WTC11 (cell line): Measurements from ENCODE around the gene UBE2V1. TPM values are rescaled to one million over a fixed set of nuclear protein-coding genes. Genes with fewer than 3 reads are reported as not detected.

Experiments
- ATAC-seq: fragments of 200-7000 bp; cut with Tn5 transposase; 2 replicates; pipeline ENCODE4 v1.10.0; 2021; ENCODE audit warnings: mild to moderate bottlenecking, moderate library complexity
- CTCF ChIA-PET: fragments of 300-600 bp; sonication (Branson Sonifier 250); formaldehyde crosslinking; loops from one replicate; lab custom pipeline; 2021; ENCODE audit warnings: antibody characterized with exemption; lab: Charles Lee
- POLR2A ChIA-PET: fragments of 350-600 bp; sonication (Branson Sonifier 250); formaldehyde crosslinking; loops from one replicate; lab custom pipeline; 2021; ENCODE audit warnings: antibody characterized with exemption; lab: Charles Lee
- DNase-seq: peaks from one replicate; pipeline ENCODE4 v3.0.0; 2021; ENCODE audit warnings: low spot score
- H3K27ac Mint-ChIP-seq: 2 replicates; pipeline ENCODE4 v1.8.0; 2021; ENCODE audit warnings: mixed read lengths
- H3K27me3 Mint-ChIP-seq: 2 replicates; pipeline ENCODE4 v1.8.0; 2021; ENCODE audit warnings: low read depth, mild to moderate bottlenecking, moderate library complexity, mixed read lengths
- H3K36me3 Mint-ChIP-seq: 2 replicates; pipeline ENCODE4 v1.8.0; 2021; ENCODE audit warnings: mixed read lengths
- H3K4me1 Mint-ChIP-seq: 2 replicates; pipeline ENCODE4 v1.8.0; 2022; ENCODE audit warnings: mixed read lengths
- H3K4me3 Mint-ChIP-seq: 2 replicates; pipeline ENCODE4 v1.8.0; 2021; ENCODE audit warnings: mild to moderate bottlenecking, moderate library complexity, mixed read lengths
- H3K9me3 Mint-ChIP-seq: 2 replicates; pipeline ENCODE4 v1.8.0; 2021; ENCODE audit warnings: mixed read lengths
- ATF1 ChIP-seq: sonication (generic); formaldehyde crosslinking; IDR thresholded peaks from 2 replicates; pipeline ENCODE4 v1.8.1; 2023; ENCODE audit warnings: mild to moderate bottlenecking, moderate library complexity, missing genetic modification reagents
- ATF3 ChIP-seq: sonication (generic); formaldehyde crosslinking; conservative IDR thresholded peaks from 2 replicates; pipeline ENCODE4 v1.8.1; 2022; ENCODE audit warnings: mild to moderate bottlenecking, missing genetic modification reagents
- CDX4 ChIP-seq: fragments of 250-450 bp; sonication (Bioruptor Pico); IDR thresholded peaks from 2 replicates; pipeline ENCODE4 v1.9.0; 2021; ENCODE audit warnings: moderate library complexity, mild to moderate bottlenecking, inconsistent platforms, borderline replicate concordance
- CREM ChIP-seq: sonication (generic); formaldehyde crosslinking; IDR thresholded peaks from 2 replicates; pipeline ENCODE4 v1.8.1; 2022; ENCODE audit warnings: mild to moderate bottlenecking, missing genetic modification reagents, moderate library complexity
- FOXP1 ChIP-seq: sonication (generic); formaldehyde crosslinking; IDR thresholded peaks from 2 replicates; pipeline ENCODE4 v1.8.0; 2022; ENCODE audit warnings: missing genetic modification reagents, mild to moderate bottlenecking, moderate library complexity, borderline replicate concordance
- KAT7 ChIP-seq: sonication (generic); formaldehyde crosslinking; IDR thresholded peaks from 2 replicates; pipeline ENCODE4 v1.8.1; 2023; ENCODE audit warnings: missing genetic modification reagents, mild to moderate bottlenecking, borderline replicate concordance
- NFYB ChIP-seq: sonication (generic); formaldehyde crosslinking; conservative IDR thresholded peaks from 2 replicates; pipeline ENCODE4 v1.8.0; 2022; ENCODE audit warnings: low read depth, missing genetic modification reagents
- NR1H2 ChIP-seq: sonication (generic); formaldehyde crosslinking; IDR thresholded peaks from 2 replicates; pipeline ENCODE4 v1.9.0; 2021; ENCODE audit warnings: mild to moderate bottlenecking, moderate library complexity, missing genetic modification reagents
- PREB ChIP-seq: sonication (generic); formaldehyde crosslinking; IDR thresholded peaks from 2 replicates; pipeline ENCODE4 v1.8.1; 2022; ENCODE audit warnings: mild to moderate bottlenecking, missing genetic modification reagents, moderate library complexity, borderline replicate concordance
- PRRX2 ChIP-seq: fragments of 250-450 bp; sonication (Bioruptor Pico); IDR thresholded peaks from 2 replicates; pipeline ENCODE4 v1.8.0; 2021; ENCODE audit warnings: mild to moderate bottlenecking
- RELA ChIP-seq: sonication (generic); formaldehyde crosslinking; IDR thresholded peaks from 2 replicates; pipeline ENCODE4 v1.8.1; 2022; ENCODE audit warnings: missing genetic modification reagents, mild to moderate bottlenecking, borderline replicate concordance
- SOX15 ChIP-seq: fragments of 250-450 bp; sonication (Bioruptor Pico); IDR thresholded peaks from 2 replicates; pipeline ENCODE4 v1.9.0; 2021; ENCODE audit warnings: mild to moderate bottlenecking
- SP1 ChIP-seq: sonication (generic); formaldehyde crosslinking; conservative IDR thresholded peaks from 2 replicates; pipeline ENCODE4 v1.8.1; 2022; ENCODE audit warnings: missing genetic modification reagents
- TCF7 ChIP-seq: sonication (generic); formaldehyde crosslinking; IDR thresholded peaks from 2 replicates; pipeline ENCODE4 v1.8.0; 2022; ENCODE audit warnings: mild to moderate bottlenecking, low read depth, missing genetic modification reagents, moderate library complexity
- ZBTB43 ChIP-seq: sonication (generic); formaldehyde crosslinking; IDR thresholded peaks from 2 replicates; pipeline ENCODE4 v1.8.1; 2023; ENCODE audit warnings: mild to moderate bottlenecking, missing genetic modification reagents
- ZNF219 ChIP-seq: sonication (generic); formaldehyde crosslinking; IDR thresholded peaks from 2 replicates; pipeline ENCODE4 v1.8.0; 2023; ENCODE audit warnings: missing genetic modification reagents, mild to moderate bottlenecking, borderline replicate concordance
- ZNF281 ChIP-seq: sonication (generic); formaldehyde crosslinking; IDR thresholded peaks from 2 replicates; pipeline ENCODE4 v1.8.0; 2023; ENCODE audit warnings: mild to moderate bottlenecking, missing genetic modification reagents
- ZNF423 ChIP-seq: fragments of 250-450 bp; sonication (Bioruptor Pico); IDR thresholded peaks from 2 replicates; pipeline ENCODE4 v2.1.2; 2022; ENCODE audit warnings: mild to moderate bottlenecking, moderate library complexity
- ZNF532 ChIP-seq: fragments of 250-450 bp; sonication (Bioruptor Pico); IDR thresholded peaks from 2 replicates; pipeline ENCODE4 v1.9.0; 2021; ENCODE audit warnings: mild to moderate bottlenecking, borderline replicate concordance
- total RNA-seq: library from RNA; stranded (reverse); gene quantifications from 3 replicates; pipeline ENCODE4 v1.2.3, GENCODE V29; 2021

UBE2V1 gene
- total RNA-seq, 1 experiment from 2014 or later, result 144 TPM

- no peak for TF ChIP-seq SOX15 (CRISPR knock-in tag)
These were observed 75.4 kb downstream of the UBE2V1 start (continued) for GRCh38 chr20:50037575-50037974.

GRCh38 chr20:50037123-50037522 lies 75.8 kb downstream of the UBE2V1 start:
- CTCF ChIA-PET, result interaction anchor here (0.8 to 5.0 kb wide), 4 partner anchors 33 to 142 kb away, joined by 3 to 21 read pairs (median 7); no protein-coding TSS in a partner anchor
- no peak overlapping the region for H3K4me3 Mint-ChIP-seq

GRCh38 chr20:50036703-50037102 lies 76.2 kb downstream of the UBE2V1 start:
- no peak overlapping the region for H3K4me3 Mint-ChIP-seq
- DNase-seq (no peak), ATAC-seq (no peak)
- H3K36me3 Mint-ChIP-seq, result no peaks in the 10 kb centered on the region
- ChIA-PET CTCF (interaction anchor here (0.8 to 5.0 kb wide), 3 partner anchors 34 to 142 kb away, joined by 3 to 21 read pairs (median 11); no protein-coding TSS in a partner anchor), POLR2A (interaction anchor here (0.6 kb wide), 1 partner anchor 25 kb away, joined by 3 read pairs; no protein-coding TSS in a partner anchor)
- H3K27me3 Mint-ChIP-seq, result no peaks in the 10 kb centered on the region
- no peak overlapping the region for H3K27ac Mint-ChIP-seq
- H3K4me1 Mint-ChIP-seq, result peaks cover 18% of the 10 kb centered on the region
- H3K9me3 Mint-ChIP-seq, result no peaks in the 10 kb centered on the region
- no peak for TF ChIP-seq ZBTB43 (CRISPR knock-in tag)
- TF ChIP-seq ZNF423 (CRISPR knock-in tag), result no peak
- TF ChIP-seq RELA (CRISPR knock-in tag), result no peak
- TF ChIP-seq ZNF532, result no peak
- TF ChIP-seq FOXP1 (CRISPR knock-in tag), result no peak
- TF ChIP-seq CDX4, result no peak
- TF ChIP-seq SP1, result no peak
- no peak for TF ChIP-seq NR1H2
- no peak for TF ChIP-seq PREB (CRISPR knock-in tag)
- TF ChIP-seq PRRX2 (CRISPR knock-in tag), result no peak
- no peak for TF ChIP-seq ZNF281 (CRISPR knock-in tag)
- no peak for TF ChIP-seq ZNF219 (CRISPR knock-in tag)
- no peak for TF ChIP-seq TCF7
- no peak for TF ChIP-seq ATF3
- TF ChIP-seq ATF1 (CRISPR knock-in tag), result no peak

More at GRCh38 chr20:50037123-50037522, 75.8 kb downstream of the UBE2V1 start:
- no peaks in the 10 kb centered on the region for H3K36me3 Mint-ChIP-seq
- DNase-seq (no peak), ATAC-seq (no peak)
- no peaks in the 10 kb centered on the region for H3K27me3 Mint-ChIP-seq
- no peaks in the 10 kb centered on the region for H3K9me3 Mint-ChIP-seq
- H3K4me1 Mint-ChIP-seq, result peaks cover 18% of the 10 kb centered on the region
- POLR2A ChIA-PET, result interaction anchor here (0.6 kb wide), 1 partner anchor 25 kb away, joined by 3 read pairs; no protein-coding TSS in a partner anchor
- TF ChIP-seq KAT7 (CRISPR knock-in tag), result no peak
- TF ChIP-seq CREM (CRISPR knock-in tag), result no peak
- no peak for TF ChIP-seq ZBTB43 (CRISPR knock-in tag)
- no peak for TF ChIP-seq NFYB (CRISPR knock-in tag)
- no peak overlapping the region for H3K27ac Mint-ChIP-seq
